Stimulated activated CD8-positive, alpha-beta memory T cell treated with anti-CD3 and anti-CD28 coated beads, Interleukin-7, amount 100 ng/mL, for 4 hours (primary cell): Measurements from ENCODE around the gene DDX27.

Experiments
- DNase-seq, 2 donors: peaks; one replicate each; pipeline ENCODE4 v3.0.0-alpha.2; 2020; ENCODE audit warnings: low read depth in 2 of 2

DDX27 gene

GRCh38 chr20:49288784-49289696 is 69.8 kb downstream of the DDX27 start:
- no peak for DNase-seq

DNA sequence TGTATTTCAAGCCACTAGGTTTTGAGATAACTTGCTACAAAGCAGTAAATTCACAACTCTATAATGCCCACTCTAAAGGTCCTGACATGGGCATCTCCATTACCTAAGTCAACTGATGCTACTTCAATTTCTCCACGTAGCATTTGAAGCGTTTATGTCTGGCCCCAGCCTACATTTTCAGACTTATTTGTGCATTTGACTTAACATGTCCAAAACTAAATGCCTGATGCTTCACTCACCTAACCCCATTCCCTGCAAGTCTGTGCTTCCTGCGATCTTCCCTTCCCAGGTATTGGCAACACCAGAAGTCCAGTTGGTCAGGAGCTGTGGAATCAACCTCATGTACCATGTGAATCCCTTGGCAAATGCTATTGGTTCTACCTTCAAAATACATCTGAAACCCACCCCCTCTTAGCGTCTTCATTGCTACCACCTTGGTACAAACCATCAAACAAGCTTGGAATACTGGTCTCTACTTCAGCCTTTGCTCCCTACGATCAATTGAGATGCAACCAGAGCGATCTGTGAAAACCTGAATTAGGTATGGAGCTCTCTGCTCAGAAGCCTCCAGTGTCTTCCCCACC is 71.5 kb downstream of the DDX27 start:
- no peak for DNase-seq

GRCh38 chr20:49291200-49291599 is 72.0 kb downstream of the DDX27 start:
- no peak for DNase-seq

GRCh38 chr20:49292010-49292409 is 72.8 kb downstream of the DDX27 start:
- DNase-seq: no peak

- no peak for DNase-seq
Observed at GRCh38 chr20:49293122-49293521, 73.9 kb downstream of the DDX27 start.
